Measurements from ENCODE around the gene CES3. TPM values are rescaled to one million over a fixed set of nuclear protein-coding genes. Genes with fewer than 3 reads are reported as not detected.

CES3 gene
- total RNA-seq, 1 experiment from 2014 or later: 0.64 TPM

DNA sequence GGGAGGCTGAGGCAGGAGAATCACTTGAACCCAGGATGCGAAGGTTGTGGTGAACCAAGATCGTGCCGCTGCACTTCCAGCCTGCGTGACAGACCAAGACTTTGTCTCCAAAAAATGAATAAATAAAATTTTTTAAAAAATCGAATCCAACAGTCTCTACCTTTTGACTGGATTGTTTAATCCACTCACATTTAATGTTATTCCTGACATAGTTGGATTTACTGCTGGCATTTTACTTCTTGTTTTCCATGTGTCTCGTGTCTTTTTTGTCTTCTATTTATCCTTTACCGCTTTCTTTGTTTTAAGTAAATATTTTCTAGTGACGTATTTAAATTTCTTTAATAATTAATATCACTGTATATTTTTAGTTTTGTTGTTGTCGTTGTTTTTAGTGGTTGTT lies 22.0 kb downstream of the CES3 start:
- no TSS peak for BruUV-seq (replicated peaks)
- H3K27me3 Mint-ChIP-seq (ENCODE audit: unreplicated experiment): no peaks in the 10 kb centered on the region
- H3K4me1 Mint-ChIP-seq (ENCODE audit: low read depth, unreplicated experiment): no peaks in the 10 kb centered on the region
- TF ChIP-seq, protein P1, sequence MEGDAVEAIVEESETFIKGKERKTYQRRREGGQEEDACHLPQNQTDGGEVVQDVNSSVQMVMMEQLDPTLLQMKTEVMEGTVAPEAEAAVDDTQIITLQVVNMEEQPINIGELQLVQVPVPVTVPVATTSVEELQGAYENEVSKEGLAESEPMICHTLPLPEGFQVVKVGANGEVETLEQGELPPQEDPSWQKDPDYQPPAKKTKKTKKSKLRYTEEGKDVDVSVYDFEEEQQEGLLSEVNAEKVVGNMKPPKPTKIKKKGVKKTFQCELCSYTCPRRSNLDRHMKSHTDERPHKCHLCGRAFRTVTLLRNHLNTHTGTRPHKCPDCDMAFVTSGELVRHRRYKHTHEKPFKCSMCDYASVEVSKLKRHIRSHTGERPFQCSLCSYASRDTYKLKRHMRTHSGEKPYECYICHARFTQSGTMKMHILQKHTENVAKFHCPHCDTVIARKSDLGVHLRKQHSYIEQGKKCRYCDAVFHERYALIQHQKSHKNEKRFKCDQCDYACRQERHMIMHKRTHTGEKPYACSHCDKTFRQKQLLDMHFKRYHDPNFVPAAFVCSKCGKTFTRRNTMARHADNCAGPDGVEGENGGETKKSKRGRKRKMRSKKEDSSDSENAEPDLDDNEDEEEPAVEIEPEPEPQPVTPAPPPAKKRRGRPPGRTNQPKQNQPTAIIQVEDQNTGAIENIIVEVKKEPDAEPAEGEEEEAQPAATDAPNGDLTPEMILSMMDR (IDR thresholded peaks at IDR 0.05; ENCODE audit: unreplicated experiment): no peak
- H3K4me3 Mint-ChIP-seq (ENCODE audit: low read depth, unreplicated experiment): no peak overlapping the region
- no peak for DNase-seq
- H3K9me3 Mint-ChIP-seq (ENCODE audit: low read depth, unreplicated experiment): no peaks in the 10 kb centered on the region
- intact Hi-C loops (cut with micrococcal nuclease; ENCODE audit: unreplicated experiment): no loop called here
- H3K27ac Mint-ChIP-seq (ENCODE audit: unreplicated experiment): no peak overlapping the region
- no peaks in the 10 kb centered on the region for H3K36me3 Mint-ChIP-seq (ENCODE audit: insufficient read depth, unreplicated experiment)
- CTCF ChIA-PET: no interaction called here

DNA sequence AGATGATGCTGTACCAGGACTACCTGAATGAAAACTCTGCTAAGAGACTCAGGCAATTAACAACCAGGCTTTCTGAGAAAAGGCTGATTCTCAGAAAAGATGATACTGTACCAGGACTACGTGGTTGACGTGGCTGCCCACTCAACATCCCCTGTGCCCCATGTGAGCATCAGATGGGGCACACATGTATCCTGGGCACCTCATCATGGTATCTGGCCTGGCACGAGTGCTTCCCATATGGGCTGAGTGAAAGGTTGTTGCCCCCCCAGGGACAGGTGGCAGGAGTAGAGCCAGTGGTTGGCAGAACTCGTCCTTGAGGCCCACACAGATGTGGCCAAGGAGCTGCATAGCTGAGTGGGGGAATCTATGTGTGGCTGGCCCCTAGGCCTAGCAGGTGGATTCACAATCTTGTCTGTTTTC lies 23.8 kb downstream of the CES3 start:
- intact Hi-C loops (cut with micrococcal nuclease; ENCODE audit: unreplicated experiment): no loop called here
- no peak overlapping the region for H3K4me3 Mint-ChIP-seq (ENCODE audit: low read depth, unreplicated experiment)

GRCh38 chr16:66986559-66986958 lies 25.5 kb downstream of the CES3 start:
- intact Hi-C loops (cut with micrococcal nuclease; ENCODE audit: unreplicated experiment): no loop called here
- Mint-ChIP-seq H3K4me1 (ENCODE audit: low read depth, unreplicated experiment) (no peaks in the 10 kb centered on the region), H3K27me3 (ENCODE audit: unreplicated experiment) (no peaks in the 10 kb centered on the region), H3K4me3 (ENCODE audit: low read depth, unreplicated experiment) (no peak overlapping the region), H3K27ac (ENCODE audit: unreplicated experiment) (no peak overlapping the region), H3K9me3 (ENCODE audit: low read depth, unreplicated experiment) (no peaks in the 10 kb centered on the region), H3K36me3 (ENCODE audit: insufficient read depth, unreplicated experiment) (no peaks in the 10 kb centered on the region)
- CTCF ChIA-PET: no interaction called here
- no TSS peak for BruUV-seq (replicated peaks)
- TF ChIP-seq, protein P1 (IDR thresholded peaks at IDR 0.05; ENCODE audit: unreplicated experiment): no peak
- no peak for DNase-seq

More for the DNA sequence above, 23.8 kb downstream of the CES3 start:
- no peak for DNase-seq
- no peaks in the 10 kb centered on the region for H3K9me3 Mint-ChIP-seq (ENCODE audit: low read depth, unreplicated experiment)
- no peaks in the 10 kb centered on the region for H3K36me3 Mint-ChIP-seq (ENCODE audit: insufficient read depth, unreplicated experiment)
- no TSS peak for BruUV-seq (replicated peaks)
- TF ChIP-seq, protein P1 (IDR thresholded peaks at IDR 0.05; ENCODE audit: unreplicated experiment): no peak
- H3K27me3 Mint-ChIP-seq (ENCODE audit: unreplicated experiment): no peaks in the 10 kb centered on the region
- no peak overlapping the region for H3K27ac Mint-ChIP-seq (ENCODE audit: unreplicated experiment)
- CTCF ChIA-PET: no interaction called here
- no peaks in the 10 kb centered on the region for H3K4me1 Mint-ChIP-seq (ENCODE audit: low read depth, unreplicated experiment)

DNA sequence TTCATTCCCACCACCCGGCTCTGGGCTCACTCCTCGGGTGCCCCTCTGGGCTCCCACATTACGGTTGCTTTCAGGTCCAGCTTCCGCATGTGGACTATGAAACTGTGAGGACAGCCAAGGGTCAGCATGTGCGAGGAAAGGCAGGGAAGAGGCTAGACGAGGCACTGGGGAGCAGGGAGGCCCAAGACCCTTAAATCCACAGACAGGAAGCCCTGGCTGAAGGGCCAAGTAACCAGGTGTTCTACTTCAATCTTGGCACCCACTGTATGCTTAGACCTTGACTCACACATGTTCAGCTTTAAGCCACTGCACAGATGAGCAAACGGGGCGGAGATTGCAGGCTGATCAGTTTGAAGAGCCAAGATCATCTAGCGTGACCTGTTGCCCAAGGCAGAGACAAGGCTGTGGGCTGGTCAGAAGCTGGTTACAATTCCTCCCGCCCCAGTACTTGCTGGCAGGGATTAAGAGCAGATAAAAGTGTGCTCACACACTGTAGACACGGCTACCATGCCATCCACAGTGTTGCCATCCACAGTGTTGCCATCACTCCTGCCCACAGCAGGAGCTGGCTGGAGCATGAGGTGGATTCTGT lies 27.2 kb downstream of the CES3 start, which contains the start of gene CES4A:
Gene CES4A, plus strand, starts transcription at position 393 of the 592 bp plus-strand sequence. Its CDS starts 184 bp downstream, at position 577.
- no peaks in the 10 kb centered on the region for H3K27me3 Mint-ChIP-seq (ENCODE audit: unreplicated experiment)
- intact Hi-C loops (cut with micrococcal nuclease; ENCODE audit: unreplicated experiment): no loop called here
- no peaks in the 10 kb centered on the region for H3K4me1 Mint-ChIP-seq (ENCODE audit: low read depth, unreplicated experiment)
- DNase-seq: no peak
- no peak within 1 kb of the TSS for H3K27ac Mint-ChIP-seq (ENCODE audit: unreplicated experiment)
- no peaks in the 10 kb centered on the region for H3K9me3 Mint-ChIP-seq (ENCODE audit: low read depth, unreplicated experiment)
- CTCF ChIA-PET: no interaction called here
- TF ChIP-seq, protein P1 (IDR thresholded peaks at IDR 0.05; ENCODE audit: unreplicated experiment): no peak
- H3K4me3 Mint-ChIP-seq (ENCODE audit: low read depth, unreplicated experiment): no peak within 1 kb of the TSS
- H3K36me3 Mint-ChIP-seq (ENCODE audit: insufficient read depth, unreplicated experiment): no peaks in the 10 kb centered on the region
- BruUV-seq (replicated peaks): no TSS peak
